Dermis microvascular lymphatic vessel endothelial cell (primary cell): Measurements from ENCODE around the gene VMAC. TPM values are rescaled to one million over a fixed set of nuclear protein-coding genes. Genes with fewer than 3 reads are reported as not detected.

Experiments
- DNase-seq, 2 donors: peaks; one replicate each; pipeline versions ENCODE4 v3.0.0 to v3.0.0-alpha.2; 2010; ENCODE audit warnings: low read depth in 2 of 2
- total RNA-seq: library from RNA; depleted of rRNA; stranded (reverse); fragments of >200 nt; gene quantifications from 2 replicates; pipeline ENCODE4 v1.2.1, GENCODE V29; 2014

The VMAC gene
- total RNA-seq, 1 donor from 2014 or later = 4.2 TPM

- peak; percentile 89 to 99 for DNase-seq
Observed at GRCh38 chr19:5903624-5904351, 884 bp upstream of the VMAC start, which contains the start of gene NDUFA11. Gene NDUFA11, minus strand, starts transcription at chr19:5903790. Its CDS starts 82 bp downstream, at chr19:5903708.

GRCh38 chr19:5905114-5905778 lies 574 bp downstream of the VMAC start:
- no peak for DNase-seq

GRCh38 chr19:5907241-5907640 lies 2.6 kb downstream of the VMAC start:
- peak; percentile 16 to 41 for DNase-seq

GRCh38 chr19:5908773-5909442 lies 4.2 kb downstream of the VMAC start:
- no peak for DNase-seq

- DNase-seq = no peak
Observed at GRCh38 chr19:5910638-5910907, 5.9 kb downstream of the VMAC start.

GRCh38 chr19:5911366-5911765 lies 6.7 kb downstream of the VMAC start:
- no peak for DNase-seq

GRCh38 chr19:5913739-5914357 lies 9.2 kb downstream of the VMAC start, which contains the start of gene CAPS:
Gene CAPS, plus strand, starts transcription at chr19:5914254. Its CDS starts 153 bp downstream, at chr19:5914407.
- DNase-seq = no peak

- DNase-seq = no peak
Observed at GRCh38 chr19:5914358-5914774, 9.7 kb downstream of the VMAC start.

- DNase-seq = no peak
Observed at GRCh38 chr19:5914946-5915781, 10.5 kb downstream of the VMAC start.

GRCh38 chr19:5915782-5916165 lies 11.1 kb downstream of the VMAC start:
- no peak for DNase-seq

GRCh38 chr19:5916181-5916708 lies 11.6 kb downstream of the VMAC start:
- no peak for DNase-seq

GRCh38 chr19:5917431-5918107 lies 12.9 kb downstream of the VMAC start:
- DNase-seq = no peak

GRCh38 chr19:5918463-5919079 lies 13.9 kb downstream of the VMAC start:
- DNase-seq = no peak

- no peak for DNase-seq
Observed at GRCh38 chr19:5921516-5922160, 17.0 kb downstream of the VMAC start.

GRCh38 chr19:5922161-5922545 lies 17.5 kb downstream of the VMAC start:
- DNase-seq = no peak

GRCh38 chr19:5923356-5923755 lies 18.7 kb downstream of the VMAC start:
- no peak for DNase-seq

- DNase-seq = no peak
Observed at GRCh38 chr19:5925830-5926427, 21.3 kb downstream of the VMAC start.

- no peak for DNase-seq
Observed at GRCh38 chr19:5926641-5927440, 22.2 kb downstream of the VMAC start.
